H1 (cell line): ENCODE measurements around the gene RAP1A. TPM values are rescaled to one million over a fixed set of nuclear protein-coding genes. Genes with fewer than 3 reads are reported as not detected.

Experiments used
- CTCF ChIA-PET: fragments of 300-600 bp; sonication (Branson Sonifier 250); formaldehyde crosslinking; loops from one replicate; lab custom pipeline; 2021; ENCODE audit not compliant: partially characterized antibody; lab: Charles Lee
- POLR2A ChIA-PET: fragments of 300-600 bp; sonication (Branson Sonifier 250); formaldehyde crosslinking; loops from one replicate; lab custom pipeline; 2021; ENCODE audit warnings: inconsistent platforms; ENCODE audit not compliant: partially characterized antibody; lab: Charles Lee
- DNase-seq, 2 experiments: peaks; one replicate each; pipeline versions ENCODE4 v3.0.0 to v3.0.0-alpha.2; 2010 to 2022; ENCODE audit warnings: low spot score in 2 of 2, low read depth in 1 of 2, mixed read lengths in 1 of 2
- FAIRE-seq: peaks from 2 replicates; lab custom pipeline; 2011; peaks lifted over from hg19 to GRCh38; lab: Jason Lieb, UNC
- H2AFZ ChIP-seq: 2 replicates; pipeline ENCODE4 v1.8.1; 2012; ENCODE audit warnings: low read length, inconsistent platforms
- H2AK5ac ChIP-seq: 2 replicates; pipeline ENCODE4 v1.6.1; 2013; ENCODE audit warnings: low read depth, low read length
- H2BK120ac ChIP-seq: replicated peaks from 2 replicates; pipeline ENCODE3; 2013; ENCODE audit warnings: low read depth, low read length, inconsistent platforms
- H2BK12ac ChIP-seq: 2 replicates; pipeline ENCODE4 v1.6.1; 2013; ENCODE audit warnings: low read depth, low read length
- H2BK15ac ChIP-seq: 2 replicates; pipeline ENCODE4 v1.6.1; 2013; ENCODE audit warnings: low read length
- H2BK20ac ChIP-seq: 2 replicates; pipeline ENCODE4 v1.6.1; 2013; ENCODE audit warnings: low read length
- H2BK5ac ChIP-seq: 2 replicates; pipeline ENCODE4 v1.6.1; 2013; ENCODE audit warnings: low read depth, low read length
- H3K14ac ChIP-seq: 2 replicates; pipeline ENCODE4 v1.6.1; 2013; ENCODE audit warnings: inconsistent platforms; ENCODE audit not compliant: insufficient read length
- H3K18ac ChIP-seq: 2 replicates; pipeline ENCODE4 v1.6.1; 2013; ENCODE audit warnings: low read length; ENCODE audit errors: extremely low read depth
- H3K23ac ChIP-seq: 2 replicates; pipeline ENCODE4 v1.6.1; 2013; ENCODE audit warnings: inconsistent platforms; ENCODE audit not compliant: insufficient read length
- H3K23me2 ChIP-seq: 2 replicates; pipeline ENCODE4 v1.6.1; 2013; ENCODE audit warnings: low read depth, low read length
- H3K27ac ChIP-seq: 2 replicates; pipeline ENCODE4 v1.6.1; 2011; ENCODE audit warnings: low read depth, low read length, inconsistent platforms
- H3K27me3 ChIP-seq, 4 experiments: replicated peaks in 1 of 4; 1 replicate in 1 of 4; 2 replicates in 3 of 4; pipeline versions ENCODE4 v1.6.1 to v1.8.1; 2011 to 2013; ENCODE audit warnings: low read length in 3 of 4, mild to moderate bottlenecking in 3 of 4, inconsistent platforms in 2 of 4, mixed read lengths in 2 of 4, moderate library complexity in 1 of 4; ENCODE audit not compliant: control insufficient read depth in 3 of 4, insufficient read depth in 3 of 4; ENCODE audit errors: extremely low read depth in 1 of 4
- H3K36me3 ChIP-seq, 4 experiments: 2 replicates each; pipeline versions ENCODE4 v1.6.1 to v1.8.1; 2011 to 2013; ENCODE audit warnings: mild to moderate bottlenecking in 4 of 4, low read length in 3 of 4, moderate library complexity in 2 of 4, control low read depth in 1 of 4, inconsistent platforms in 1 of 4; ENCODE audit not compliant: insufficient read depth in 4 of 4, control insufficient read depth in 2 of 4
- H3K4ac ChIP-seq: replicated peaks from 2 replicates; pipeline ENCODE3; 2013; ENCODE audit warnings: low read length, low read depth, mixed read lengths, inconsistent platforms; ENCODE audit not compliant: insufficient read length
- H3K4me1 ChIP-seq, 4 experiments: replicated peaks in 1 of 4; 1 replicate in 1 of 4; 2 replicates in 3 of 4; pipeline versions ENCODE4 v1.6.1 to v1.8.1; 2011 to 2013; ENCODE audit warnings: low read length in 3 of 4, inconsistent platforms in 2 of 4, mixed read lengths in 1 of 4; ENCODE audit not compliant: insufficient read depth in 4 of 4, control insufficient read depth in 3 of 4
- H3K4me2 ChIP-seq, 2 experiments: 2 replicates each; pipeline versions ENCODE4 v1.6.1 to v1.8.1; 2011 to 2013; ENCODE audit warnings: low read depth in 2 of 2, low read length in 2 of 2, control low read depth in 1 of 2, inconsistent platforms in 1 of 2, mild to moderate bottlenecking in 1 of 2; ENCODE audit not compliant: insufficient read depth in 1 of 2
- H3K4me3 ChIP-seq, 4 experiments: fragments of 200-600, 300-600 bp in 1 of 4; sonication (generic), shearing (Covaris generic), sonication (Bioruptor Twin) in 1 of 4; 2 replicates each; pipeline versions ENCODE4 v1.5.1 to v1.8.1; 2011 to 2016; ENCODE audit warnings: low read length in 4 of 4, low read depth in 3 of 4, control low read depth in 2 of 4, inconsistent platforms in 2 of 4, mild to moderate bottlenecking in 2 of 4, mixed read lengths in 1 of 4, moderate library complexity in 1 of 4; ENCODE audit not compliant: insufficient read depth in 2 of 4; ENCODE audit errors: extremely low read depth in 1 of 4
- H3K56ac ChIP-seq: replicated peaks from 2 replicates; pipeline ENCODE3; 2013; ENCODE audit warnings: low read depth, mild to moderate bottlenecking, mixed read lengths, low read length, inconsistent platforms; ENCODE audit not compliant: insufficient read length
- H3K79me1 ChIP-seq: 2 replicates; pipeline ENCODE4 v1.6.1; 2013; ENCODE audit warnings: low read depth, low read length, control low read depth
- H3K79me2 ChIP-seq, 2 experiments: 2 replicates each; pipeline versions ENCODE4 v1.6.1 to v1.8.1; 2012 to 2013; ENCODE audit warnings: low read length in 2 of 2, mild to moderate bottlenecking in 2 of 2, inconsistent platforms in 1 of 2; ENCODE audit not compliant: insufficient read depth in 2 of 2, control insufficient read depth in 1 of 2
- H3K9ac ChIP-seq, 4 experiments: replicated peaks in 1 of 4; 1 replicate in 1 of 4; 2 replicates in 3 of 4; pipeline versions ENCODE4 v1.6.1 to v1.8.1; 2011 to 2013; ENCODE audit warnings: low read depth in 3 of 4, low read length in 3 of 4, control low read depth in 2 of 4, mild to moderate bottlenecking in 2 of 4, moderate library complexity in 2 of 4, inconsistent platforms in 1 of 4; ENCODE audit errors: extremely low read depth in 1 of 4
- H3K9me3 ChIP-seq, 2 experiments: 2 replicates each; pipeline versions ENCODE4 v1.6.1 to v1.8.1; 2012 to 2013; ENCODE audit warnings: mild to moderate bottlenecking in 2 of 2, moderate library complexity in 2 of 2, control low read depth in 1 of 2, inconsistent platforms in 1 of 2, low read depth in 1 of 2, low read length in 1 of 2, mixed read lengths in 1 of 2; ENCODE audit not compliant: insufficient read depth in 2 of 2
- H4K20me1 ChIP-seq, 2 experiments: replicated peaks in 1 of 2; 2 replicates each; pipeline versions ENCODE3 to v1.8.1; 2011 to 2013; ENCODE audit warnings: inconsistent platforms in 2 of 2, low read length in 2 of 2, mild to moderate bottlenecking in 1 of 2; ENCODE audit not compliant: insufficient read depth in 2 of 2, control insufficient read depth in 1 of 2
- H4K5ac ChIP-seq: 2 replicates; pipeline ENCODE4 v1.6.1; 2013; ENCODE audit warnings: low read length, low read depth, mixed read lengths, inconsistent platforms; ENCODE audit not compliant: insufficient read length
- H4K8ac ChIP-seq: 2 replicates; pipeline ENCODE4 v1.8.0; 2013; ENCODE audit warnings: mild to moderate bottlenecking, moderate library complexity, low read length, inconsistent platforms; ENCODE audit not compliant: insufficient read depth; ENCODE audit errors: extremely low read depth
- H4K91ac ChIP-seq: replicated peaks from 2 replicates; pipeline ENCODE3; 2013; ENCODE audit warnings: low read length, mixed read lengths, inconsistent platforms; ENCODE audit not compliant: insufficient read length
- SUZ12 ChIP-seq: fragments of 200-600 bp; sonication (generic); IDR thresholded peaks from 2 replicates; pipeline ENCODE4 v1.6.1; 2012; ENCODE audit warnings: mild to moderate bottlenecking, inconsistent platforms, low read length, moderate library complexity, mixed read lengths
- WGBS, 2 experiments: shearing (Covaris generic) in 1 of 2; methylation state at CpG; one replicate each; pipeline versions ENCODE4 v1.1.6 to v1.1.7; 2013 to 2015; ENCODE audit warnings: low lambda C conversion rate in 2 of 2, mixed read lengths in 2 of 2, inconsistent platforms in 1 of 2, low coverage in 1 of 2, missing lambda C conversion rate in 1 of 2; ENCODE audit not compliant: insufficient replicate concordance in 2 of 2, insufficient coverage in 1 of 2, insufficient read length in 1 of 2; ENCODE audit errors: extremely low coverage in 1 of 2, missing lambda C conversion rate in 1 of 2; 5-methylcytosine and 5-hydroxymethylcytosine counted together
- polyA plus RNA-seq, 7 experiments: library from polyadenylated mRNA; depleted of rRNA in 3 of 7; stranded (reverse) in 5 of 7; unstranded in 2 of 7; fragments of >200 nt in 5 of 7; fragments of 200-250 nt in 2 of 7; gene quantifications; 1 replicate in 5 of 7; 2 replicates in 1 of 7; 4 replicates in 1 of 7; pipeline versions ENCODE4 v1.2.1 to v1.2.3, GENCODE V29; 2011 to 2013; ENCODE audit warnings: missing spikeins in 2 of 7, mixed read lengths in 2 of 7
- total RNA-seq: library from RNA; stranded (reverse); fragmentation: NEBNext Ultra II Directional; extraction: Animal tissue kit (Norgen Biotek cat#: 25700); gene quantifications from 2 replicates; pipeline ENCODE4 v1.2.1, GENCODE V29; 2021

The RAP1A gene
- total and polyA plus RNA-seq, 2 of the 8 experiments (the other 6 are each of a cell fraction or from before 2014, with no cell fraction given), result 10.9 to 35.8 TPM

DNA sequence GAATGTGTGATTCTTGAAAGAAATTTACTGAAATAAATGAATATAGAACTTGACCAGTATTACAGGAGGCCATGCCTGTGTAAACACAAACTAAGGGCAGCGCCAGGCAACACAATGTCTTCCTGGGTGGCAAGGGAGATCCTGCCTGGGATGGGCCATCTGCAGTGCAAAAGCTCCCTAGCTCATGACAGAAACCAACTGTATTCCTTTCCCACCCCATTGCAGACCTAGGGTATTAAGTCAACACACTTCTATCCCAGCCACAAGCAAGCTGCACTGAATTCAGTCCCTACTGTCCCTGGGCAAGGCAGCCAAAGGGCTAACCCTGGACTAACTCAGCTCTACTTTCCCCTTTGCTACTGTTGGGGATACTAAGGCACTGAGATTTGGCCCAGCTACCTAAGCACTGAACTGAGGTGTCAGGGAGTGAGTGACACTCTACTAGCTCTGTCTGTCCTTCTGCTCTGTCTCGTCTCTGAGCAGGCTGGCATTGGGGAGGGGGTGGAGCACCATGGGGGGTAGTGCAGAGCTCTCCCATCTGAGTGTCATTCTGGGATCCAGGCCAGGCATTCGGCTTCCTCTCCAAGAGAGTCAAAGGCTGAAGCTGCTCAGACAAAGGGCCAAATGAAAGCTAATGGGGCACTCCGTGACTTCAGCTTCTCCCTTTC is 117.1 kb downstream of the RAP1A start:
- Histone ChIP-seq H3K56ac (no peak overlapping the region), H2BK15ac (no peak overlapping the region), H4K20me1 (peaks cover 0 to 10% of the 10 kb centered on the region in 2 experiments), H3K36me3 (peaks cover 0 to 3% (median 0%) of the 10 kb centered on the region in 4 experiments; a peak in 3 of 8 replicates), H3K79me2 (peaks cover 0 to 44% of the 10 kb centered on the region in 2 experiments; a peak in 3 of 4 replicates), H3K4me3 (peak overlapping the region in 3 of 4 experiments; percentile 10 to 70 (median 62); a peak in 4 of 8 replicates), H3K4ac (no peak overlapping the region), H3K4me1 (peaks cover 19 to 27% (median 23%) of the 10 kb centered on the region in 4 experiments), H4K5ac (no peak overlapping the region), H3K9me3 (no peaks in the 10 kb centered on the region), H3K18ac (peak overlapping the region; percentile 41; the same call in 1 of the 2 replicates), H2AK5ac (0 out of 2 replicates have a peak overlapping the region, but pooled peaks have one; percentile 7), H2BK20ac (no peak overlapping the region), H3K27me3 (peaks cover 0 to 6% (median 4%) of the 10 kb centered on the region in 4 experiments; a peak in 3 of 7 replicates), H3K23me2 (peaks cover 16% of the 10 kb centered on the region; the same call in 1 of the 2 replicates), H3K9ac (no peak overlapping the region), H3K27ac (no peak overlapping the region; the same call in 1 of the 2 replicates), H2BK120ac (no peak overlapping the region), H3K14ac (no peak overlapping the region), H2BK12ac (peak overlapping the region; percentile 20; the same call in 1 of the 2 replicates), H2AFZ (no peak overlapping the region), H2BK5ac (no peak overlapping the region), H3K4me2 (peak overlapping the region; percentile 89 to 97), H3K23ac (no peak overlapping the region), H3K79me1 (peaks cover 6% of the 10 kb centered on the region; the same call in 1 of the 2 replicates), H4K8ac (no peak overlapping the region), H4K91ac (peak overlapping the region; percentile 9)
- WGBS, 2 experiments, result 73% methylated on average over 4 of the region's 4 CpGs; no CpG with 5 or more reads in 1 of the 2 experiments
- ChIA-PET CTCF (interaction anchor here (0.5 to 42.0 kb wide), 5 partner anchors 7 to 229 kb away, joined by 3 to 1070 read pairs (median 11); partner anchors contain the start of genes DDX20 and INKA2), POLR2A (interaction anchor here (0.8 to 19.0 kb wide), 9 partner anchors 8 to 43 kb away, joined by 3 to 343 read pairs (median 5); partner anchors contain the start of gene DDX20)
- FAIRE-seq (no peak), DNase-seq (peak in 1 of 2 experiments; percentile 45)
- TF ChIP-seq SUZ12, result no peak
